ENCODE measurements around the gene B9D2.
"Not testable (repeated sequence)": the region's sequence is repeated elsewhere in the genome, so short reads cannot be mapped to it uniquely, and the experiment has no call there.

The B9D2 gene

GRCh38 chr19:41363753-41364523 lies at the start of gene B9D2:
Gene B9D2 (minus strand): TSS chr19:41364149. CDS start chr19:41363519, 630 bp downstream.
- peak; percentile 97 for DNase-seq (ENCODE audit: low read depth)

DNA sequence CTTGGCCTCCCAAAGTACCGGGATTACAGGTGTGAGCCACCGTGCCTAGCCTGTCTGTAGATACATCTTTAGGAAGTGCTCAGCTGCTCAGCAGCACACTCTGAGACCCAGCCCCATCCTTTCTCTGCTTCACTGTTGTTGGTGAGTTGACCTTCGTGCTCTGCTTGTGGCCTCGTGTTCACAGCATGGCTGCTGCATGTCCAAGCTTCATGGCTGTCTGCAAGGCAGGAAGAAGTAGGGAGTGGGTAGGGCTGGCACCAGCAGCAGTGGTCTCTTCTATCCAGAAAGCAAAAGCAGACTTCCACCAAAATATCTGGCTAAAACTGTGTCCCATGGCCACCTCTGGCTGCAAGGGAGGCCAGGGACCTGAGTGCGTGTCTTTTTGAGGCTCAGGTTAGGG lies 49.0 kb upstream of the B9D2 start:
- no peak for DNase-seq (ENCODE audit: low read depth)

- DNase-seq (ENCODE audit: low read depth): no peak
Observed at GRCh38 chr19:41411968-41412265, 48.0 kb upstream of the B9D2 start.

GRCh38 chr19:41411100-41411967 lies 47.4 kb upstream of the B9D2 start:
- no peak for DNase-seq (ENCODE audit: low read depth)

GRCh38 chr19:41410336-41411054 lies 46.5 kb upstream of the B9D2 start:
- no peak for DNase-seq (ENCODE audit: low read depth)

DNA sequence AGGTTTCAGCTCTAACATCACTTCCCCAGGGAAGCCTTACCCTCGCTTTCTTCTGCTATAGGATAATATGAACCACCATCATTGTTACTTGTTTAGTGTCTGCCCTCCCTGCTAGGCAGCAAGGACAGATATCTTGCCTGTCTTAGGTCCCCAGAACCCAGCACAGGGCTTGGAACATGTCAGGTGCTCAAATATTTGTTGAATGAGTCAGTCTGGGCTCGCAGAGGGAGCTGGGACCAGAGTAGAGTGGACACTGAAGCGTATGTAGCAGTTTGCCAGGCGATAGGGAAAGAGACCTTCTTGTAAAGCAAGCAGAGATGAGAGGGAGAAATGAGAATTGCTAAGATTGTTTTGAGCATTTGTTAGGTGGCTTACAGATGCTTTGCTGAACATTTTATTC lies 45.3 kb upstream of the B9D2 start:
- no peak for DNase-seq (ENCODE audit: low read depth)

DNA sequence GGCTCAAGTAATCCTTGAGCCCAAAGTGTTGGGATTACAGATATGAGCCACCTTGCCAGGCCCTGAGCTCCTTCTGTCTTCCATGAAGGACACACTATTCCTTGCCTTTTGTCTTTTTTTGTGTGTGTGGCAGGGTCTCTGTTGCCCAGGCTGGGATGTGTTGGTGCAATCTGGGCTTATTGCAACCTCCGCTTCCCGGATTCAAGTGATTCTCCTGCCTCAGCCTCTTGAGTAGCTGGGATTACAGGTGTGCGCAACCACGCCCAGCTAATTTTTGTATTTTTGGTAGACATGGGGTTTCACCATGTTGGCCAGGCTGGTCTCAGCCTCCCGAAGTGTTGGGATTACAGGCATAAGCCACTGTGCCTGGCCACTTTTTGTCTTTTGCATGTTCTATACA lies 44.9 kb upstream of the B9D2 start:
- DNase-seq (ENCODE audit: low read depth): not testable (repeated sequence)

DNA sequence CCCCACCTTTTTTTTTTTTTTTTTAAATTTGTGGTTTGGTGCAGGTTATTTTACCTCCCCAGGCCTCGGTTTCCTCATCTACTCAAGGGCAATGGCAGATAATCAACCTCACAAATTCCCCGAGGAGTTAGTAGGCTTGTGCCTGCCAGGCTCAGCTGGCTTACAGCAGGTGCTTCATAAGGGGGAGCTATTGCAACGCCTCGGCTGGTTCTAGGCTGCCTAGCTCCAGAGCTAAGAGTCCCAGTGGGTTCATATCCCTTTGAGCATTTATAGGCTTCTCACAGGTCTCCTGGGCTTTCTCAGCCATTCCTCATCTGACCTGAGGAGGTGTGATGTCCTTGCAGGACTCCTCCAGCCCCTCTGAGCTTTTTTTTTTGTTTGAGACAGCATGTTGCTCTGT lies 44.3 kb upstream of the B9D2 start:
- DNase-seq (ENCODE audit: low read depth): no peak

- no peak for DNase-seq (ENCODE audit: low read depth)
Observed at GRCh38 chr19:41407271-41407670, 43.3 kb upstream of the B9D2 start.

GRCh38 chr19:41405776-41406175 lies 41.8 kb upstream of the B9D2 start:
- no peak for DNase-seq (ENCODE audit: low read depth)

GRCh38 chr19:41403181-41403970 lies 39.4 kb upstream of the B9D2 start:
- no peak for DNase-seq (ENCODE audit: low read depth)

DNA sequence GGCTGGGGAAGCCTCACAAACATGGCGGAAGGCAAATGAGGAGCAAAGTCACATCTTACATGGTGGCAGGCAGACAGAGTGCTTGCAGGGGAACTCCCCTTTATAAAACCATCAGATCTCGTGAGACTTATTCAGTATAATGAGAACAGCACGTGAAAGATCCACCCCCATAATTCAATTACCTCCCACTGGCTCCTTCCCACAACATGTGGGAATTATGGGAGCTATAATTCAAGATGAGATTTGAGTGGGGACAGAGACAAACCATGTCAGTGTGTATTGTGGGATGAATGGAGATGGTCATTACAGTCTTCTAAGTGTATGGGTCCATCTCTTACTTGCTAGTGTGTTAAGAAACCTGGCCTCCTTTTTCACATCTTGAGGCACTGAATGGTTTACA lies 38.1 kb upstream of the B9D2 start:
- no peak for DNase-seq (ENCODE audit: low read depth)

DNA sequence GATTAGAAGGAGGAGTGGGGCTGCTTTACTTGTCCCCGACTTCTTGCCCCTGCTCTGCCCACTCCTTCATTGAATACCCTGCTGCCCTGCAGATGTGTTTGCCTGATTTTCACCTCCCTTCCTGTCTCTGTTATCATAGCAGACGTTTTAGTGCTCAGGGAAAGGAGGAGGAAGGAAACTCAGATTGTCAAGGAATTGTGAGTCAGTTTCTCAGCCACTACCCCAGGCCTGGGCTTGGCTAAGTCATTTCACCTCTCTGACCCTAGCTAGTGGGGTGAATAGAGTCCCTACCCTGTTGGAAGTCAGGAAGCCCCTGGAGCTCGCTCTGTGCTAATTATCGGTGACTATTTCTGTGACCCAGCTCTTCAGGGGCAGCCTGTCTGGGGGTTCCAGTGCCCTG lies 37.5 kb upstream of the B9D2 start:
- no peak for DNase-seq (ENCODE audit: low read depth)

DNA sequence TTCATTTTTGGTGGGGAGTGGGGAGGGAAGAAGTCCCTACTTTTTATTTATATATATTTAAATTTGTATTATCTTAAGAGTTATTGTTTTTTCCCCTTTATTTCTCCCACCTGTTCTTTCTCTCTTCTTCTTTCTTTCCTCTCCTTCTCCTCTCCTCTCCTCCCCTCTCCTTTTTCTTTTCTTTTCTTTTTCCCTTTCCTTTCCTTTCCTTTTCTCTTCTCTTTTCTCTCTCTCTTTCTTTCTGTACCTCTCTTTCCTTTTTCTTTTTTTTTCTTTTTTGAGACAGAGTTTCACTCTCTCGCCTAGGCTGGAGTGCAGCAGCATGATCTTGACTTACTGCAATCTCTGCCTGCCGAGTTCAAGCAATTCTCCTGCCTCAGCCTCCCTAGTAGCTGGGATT lies 35.6 kb upstream of the B9D2 start:
- DNase-seq (ENCODE audit: low read depth): no peak

DNA sequence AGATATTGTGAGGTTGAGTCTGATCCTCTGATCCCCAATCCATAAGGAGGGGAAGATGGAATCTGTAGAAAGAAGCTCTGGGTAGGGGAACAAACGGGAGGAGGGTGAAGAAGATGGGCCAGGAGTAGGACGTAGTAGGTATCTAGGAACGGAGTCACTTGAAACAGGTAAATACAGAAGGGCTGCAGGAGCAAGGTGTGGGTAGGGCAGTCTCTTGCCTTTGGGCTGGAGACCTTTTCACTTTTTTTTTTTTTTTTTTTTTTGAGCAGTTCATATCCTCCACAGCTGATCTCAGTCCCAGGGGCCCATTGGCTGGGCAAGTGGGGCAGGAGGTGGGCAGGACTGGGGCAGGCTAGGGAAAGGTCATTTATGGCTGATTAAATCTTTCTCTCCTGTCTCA lies 35.1 kb upstream of the B9D2 start:
- DNase-seq (ENCODE audit: low read depth): no peak

DNA sequence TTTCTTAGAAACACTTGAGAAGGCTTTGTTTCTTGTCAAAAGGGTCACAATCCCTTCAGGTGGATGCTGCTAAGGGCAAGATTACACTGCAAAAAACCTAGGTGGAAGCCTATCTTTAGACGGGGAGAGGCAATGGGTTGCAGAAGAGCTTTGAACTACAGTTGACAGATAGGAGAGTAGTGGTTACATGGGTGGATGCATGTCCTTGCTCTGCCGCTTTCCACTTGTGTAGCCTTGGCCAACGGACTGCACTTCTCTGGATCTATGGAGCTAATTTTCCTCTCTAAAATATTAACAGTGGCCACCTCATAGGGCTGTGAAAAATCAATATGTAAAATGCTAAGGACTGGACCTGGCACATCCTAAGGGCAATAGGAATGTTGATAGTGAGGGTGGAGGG lies 34.6 kb upstream of the B9D2 start:
- no peak for DNase-seq (ENCODE audit: low read depth)

GRCh38 chr19:41398050-41398418 lies 34.1 kb upstream of the B9D2 start:
- no peak for DNase-seq (ENCODE audit: low read depth)

DNA sequence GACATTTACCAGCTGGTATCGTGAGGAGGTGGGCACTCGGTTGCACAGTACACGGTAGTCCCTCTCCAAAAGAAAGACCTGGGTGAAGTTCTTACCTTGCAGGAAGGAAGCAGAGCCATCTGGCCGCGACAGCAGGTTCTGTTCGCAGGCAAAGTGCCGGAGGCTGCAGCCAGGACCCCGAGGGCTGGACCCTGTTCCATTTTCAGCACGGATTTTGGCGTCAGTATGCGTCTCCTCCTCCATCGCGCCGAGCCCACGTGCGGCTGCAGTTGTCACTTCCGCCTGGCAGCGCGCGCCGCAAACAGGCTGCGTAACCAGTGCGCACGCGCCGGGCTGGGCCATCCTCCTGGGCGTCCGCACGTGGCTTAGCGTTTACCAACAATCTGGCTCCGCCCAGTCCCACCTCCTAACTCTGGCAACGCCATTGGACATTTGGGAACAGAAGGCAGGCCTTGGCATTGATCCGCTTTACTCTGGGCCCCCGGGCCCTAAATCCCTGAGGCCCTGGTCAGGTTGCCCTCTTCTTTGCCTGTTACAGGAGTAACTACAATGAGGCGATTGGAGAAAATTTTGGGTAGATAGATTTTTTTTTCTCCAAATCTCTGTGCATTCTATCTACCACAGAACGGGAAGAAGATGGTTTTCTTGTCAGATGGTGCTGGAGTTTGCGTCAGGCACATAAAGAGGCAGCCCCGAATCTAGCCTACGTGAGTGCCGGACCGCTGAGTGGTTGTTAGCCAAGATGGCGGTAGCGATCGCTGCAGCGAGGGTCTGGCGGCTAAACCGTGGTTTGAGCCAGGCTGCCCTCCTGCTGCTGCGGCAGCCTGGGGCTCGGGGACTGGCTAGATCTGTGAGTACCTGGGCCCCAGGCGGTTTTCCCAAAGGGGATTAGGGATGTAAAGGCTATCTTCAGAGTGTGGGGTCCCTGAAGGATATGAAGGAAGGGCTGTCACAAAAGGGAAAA lies 33.4 kb upstream of the B9D2 start, which contains the start of the genes BCKDHA and EXOSC5:
BCKDHA (plus strand) TSS at position 733 of the 964 bp plus-strand sequence; CDS start at position 743, 10 bp downstream.
EXOSC5 (minus strand) TSS at position 274 of the 964 bp plus-strand sequence; CDS start at position 243, 31 bp downstream.
- DNase-seq (ENCODE audit: low read depth): peak; percentile 100

- no peak for DNase-seq (ENCODE audit: low read depth)
Observed at GRCh38 chr19:41395355-41395754, 31.4 kb upstream of the B9D2 start.

DNA sequence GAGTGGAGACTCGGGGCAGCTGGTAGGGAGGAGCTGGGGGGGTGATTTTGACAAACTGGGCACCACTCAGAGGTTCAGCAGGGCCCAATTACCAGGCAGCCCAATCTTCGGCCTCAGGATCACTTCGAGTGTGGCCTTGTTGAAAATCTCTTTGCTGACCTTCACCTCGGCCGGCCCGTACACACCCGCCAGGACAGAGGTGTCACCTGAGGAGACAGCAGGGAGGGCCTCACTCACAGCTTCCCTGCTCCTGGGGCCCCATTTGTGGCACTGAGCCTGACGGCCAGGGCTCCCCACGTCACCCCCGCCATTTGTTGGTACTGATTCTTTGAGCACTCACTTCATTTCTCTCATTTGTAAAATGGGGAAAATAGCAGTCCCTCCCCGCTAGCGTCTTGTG lies 28.8 kb upstream of the B9D2 start:
- no peak for DNase-seq (ENCODE audit: low read depth)

DNA sequence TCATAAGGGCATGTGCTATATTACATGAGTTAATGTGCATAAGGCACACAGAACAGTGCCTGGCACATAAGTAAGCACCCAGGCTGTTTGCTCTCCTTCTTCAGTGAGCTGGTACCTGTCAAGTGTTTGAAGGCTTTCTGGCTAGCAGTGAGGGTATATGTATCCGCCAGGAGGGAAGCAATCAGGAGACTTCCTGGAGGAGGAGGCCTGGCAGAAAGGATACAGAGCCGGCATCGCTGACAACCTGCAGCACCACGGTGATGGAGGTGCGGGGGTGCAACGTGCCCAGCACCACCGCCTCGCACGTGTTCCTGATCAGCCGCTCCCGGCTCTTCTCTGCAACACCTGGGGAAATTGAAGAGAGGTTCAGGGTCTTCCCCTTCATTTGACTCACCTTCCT lies 27.7 kb upstream of the B9D2 start:
- no peak for DNase-seq (ENCODE audit: low read depth)

Data from stromal cell of bone marrow (primary cell).